Measurements from ENCODE around the gene KLF4. TPM values are rescaled to one million over a fixed set of nuclear protein-coding genes. Genes with fewer than 3 reads are reported as not detected.
"Not testable (repeated sequence)": the region's sequence is repeated elsewhere in the genome, so short reads cannot be mapped to it uniquely, and the experiment has no call there.

Gene KLF4
- total and polyA plus RNA-seq, 7 donors = 22.8 to 392 (median 61.8) TPM

GRCh38 chr9:107502464-107502863 lies 12.9 kb upstream of the KLF4 start:
- Histone ChIP-seq H3K9me3 (no peaks in the 10 kb centered on the region), H3K4me3 (no peak overlapping the region), H3K27me3 (no peaks in the 10 kb centered on the region), H3K4me1 (no peaks in the 10 kb centered on the region), H3K36me3 (no peaks in the 10 kb centered on the region), H3K27ac (no peak overlapping the region)
- TF ChIP-seq POLR2AphosphoS5 (IDR thresholded peaks at IDR 0.05) (no peak), CTCF (IDR thresholded peaks at IDR 0.05) (no peak), EP300 (IDR thresholded peaks at IDR 0.05) (no peak), POLR2A (IDR thresholded peaks at IDR 0.05) (no peak)
- DNase-seq = no peak
- 95 to 96% methylated on average over 3 of the region's 3 CpGs for WGBS, 2 donors
- intact Hi-C loops (cut with DNase I) = loop anchor here (10.0 kb wide), 1 partner anchor 72 kb away; no protein-coding TSS in a partner anchor

GRCh38 chr9:107500421-107501200 lies 11.0 kb upstream of the KLF4 start:
- H3K4me1 ChIP-seq, H3K9me3 ChIP-seq, H3K4me3 ChIP-seq, H3K27me3 ChIP-seq, H3K36me3 ChIP-seq, H3K27ac ChIP-seq, DNase-seq: not testable (repeated sequence)
- 96% methylated on average over 17 of the region's 17 CpGs for WGBS, 2 donors
- intact Hi-C loops (cut with DNase I) = loop anchor here (10.0 kb wide), 1 partner anchor 74 kb away; no protein-coding TSS in a partner anchor

- Histone ChIP-seq H3K27ac (no peak overlapping the region), H3K27me3 (no peaks in the 10 kb centered on the region), H3K36me3 (no peaks in the 10 kb centered on the region), H3K4me1 (no peaks in the 10 kb centered on the region), H3K9me3 (no peaks in the 10 kb centered on the region), H3K4me3 (no peak overlapping the region)
- intact Hi-C loops (cut with DNase I) = no loop called here
- WGBS, 2 donors = 28 to 59% methylated on average over 2 of the region's 2 CpGs
- no peak for TF ChIP-seq POLR2A (IDR thresholded peaks at IDR 0.05)
- no peak for TF ChIP-seq EP300 (IDR thresholded peaks at IDR 0.05)
- TF ChIP-seq POLR2AphosphoS5 (IDR thresholded peaks at IDR 0.05) = no peak
- no peak for TF ChIP-seq CTCF (IDR thresholded peaks at IDR 0.05)
- DNase-seq = no peak
Measured at GRCh38 chr9:107496976-107497375, 7.4 kb upstream of the KLF4 start.

- H3K27ac ChIP-seq = peak overlapping the region in 2 of 4 donors; percentile 96
- intact Hi-C loops (cut with DNase I) = loop anchor here (5.0 kb wide), 1 partner anchor 240 kb away; no protein-coding TSS in a partner anchor
- H3K27me3 ChIP-seq = no peaks in the 10 kb centered on the region
- TF ChIP-seq CTCF (IDR thresholded peaks at IDR 0.05) (no peak), POLR2A (IDR thresholded peaks at IDR 0.05) (no peak), POLR2AphosphoS5 (IDR thresholded peaks at IDR 0.05) (no peak), EP300 (IDR thresholded peaks at IDR 0.05) (no peak)
- peaks cover 0 to 1% (median 0%) of the 10 kb centered on the region in 4 donors for H3K36me3 ChIP-seq
- no peak overlapping the region for H3K4me3 ChIP-seq
- no peak for DNase-seq
- peaks cover 0 to 33% (median 25%) of the 10 kb centered on the region in 4 donors for H3K4me1 ChIP-seq
- 55 to 67% methylated on average over 4 of the region's 4 CpGs for WGBS, 2 donors
- H3K9me3 ChIP-seq = no peaks in the 10 kb centered on the region
Measured at GRCh38 chr9:107492381-107492970, 2.9 kb upstream of the KLF4 start.

Measured in sigmoid colon (tissue), 7 donors.